AG09319 (cell line): Measurements from ENCODE around the gene HSD17B2.

Source experiments
- DNase-seq: peaks from one replicate; pipeline ENCODE4 v3.0.0-alpha.2; 2010; ENCODE audit warnings: low read depth; ENCODE audit errors: extremely low read depth
- TF ChIP-seq, protein P1 (sequence below): IDR thresholded peaks from 2 replicates; pipeline ENCODE4 v1.5.1; 2011; ENCODE audit warnings: low read depth, mild to moderate bottlenecking, inconsistent platforms, low read length, moderate library complexity

HSD17B2 gene, protein sequence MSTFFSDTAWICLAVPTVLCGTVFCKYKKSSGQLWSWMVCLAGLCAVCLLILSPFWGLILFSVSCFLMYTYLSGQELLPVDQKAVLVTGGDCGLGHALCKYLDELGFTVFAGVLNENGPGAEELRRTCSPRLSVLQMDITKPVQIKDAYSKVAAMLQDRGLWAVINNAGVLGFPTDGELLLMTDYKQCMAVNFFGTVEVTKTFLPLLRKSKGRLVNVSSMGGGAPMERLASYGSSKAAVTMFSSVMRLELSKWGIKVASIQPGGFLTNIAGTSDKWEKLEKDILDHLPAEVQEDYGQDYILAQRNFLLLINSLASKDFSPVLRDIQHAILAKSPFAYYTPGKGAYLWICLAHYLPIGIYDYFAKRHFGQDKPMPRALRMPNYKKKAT

DNA sequence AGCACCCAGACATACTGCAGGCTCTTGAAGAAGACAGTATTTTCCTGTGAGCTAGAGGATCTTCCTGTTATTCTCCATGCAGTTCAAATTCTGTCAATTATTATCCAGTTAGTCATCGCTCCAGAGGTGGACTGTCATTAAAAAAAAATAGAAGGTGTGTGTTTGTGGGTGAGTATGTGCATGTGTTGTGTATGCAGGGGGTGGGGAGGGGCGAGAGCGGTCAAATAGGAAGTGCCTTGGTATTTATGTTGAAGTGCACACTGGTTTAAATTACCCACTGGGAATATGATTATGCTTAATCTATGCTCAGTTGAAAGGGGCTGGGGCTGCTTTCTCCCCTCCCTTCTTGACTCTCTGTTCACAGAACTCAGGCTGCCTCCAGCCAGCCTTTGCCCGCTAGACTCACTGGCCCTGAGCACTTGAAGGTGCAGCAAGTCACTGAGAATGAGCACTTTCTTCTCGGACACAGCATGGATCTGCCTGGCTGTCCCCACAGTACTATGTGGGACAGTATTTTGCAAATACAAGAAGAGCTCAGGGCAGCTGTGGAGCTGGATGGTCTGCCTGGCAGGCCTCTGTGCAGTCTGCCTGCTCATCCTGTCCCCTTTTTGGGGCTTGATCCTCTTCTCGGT lies at the start of gene HSD17B2:
TSS of gene HSD17B2 (plus strand) at position 273 of the 632 bp plus-strand sequence. CDS start at position 445, 172 bp downstream.
- DNase-seq, result no peak
- TF ChIP-seq, protein P1, sequence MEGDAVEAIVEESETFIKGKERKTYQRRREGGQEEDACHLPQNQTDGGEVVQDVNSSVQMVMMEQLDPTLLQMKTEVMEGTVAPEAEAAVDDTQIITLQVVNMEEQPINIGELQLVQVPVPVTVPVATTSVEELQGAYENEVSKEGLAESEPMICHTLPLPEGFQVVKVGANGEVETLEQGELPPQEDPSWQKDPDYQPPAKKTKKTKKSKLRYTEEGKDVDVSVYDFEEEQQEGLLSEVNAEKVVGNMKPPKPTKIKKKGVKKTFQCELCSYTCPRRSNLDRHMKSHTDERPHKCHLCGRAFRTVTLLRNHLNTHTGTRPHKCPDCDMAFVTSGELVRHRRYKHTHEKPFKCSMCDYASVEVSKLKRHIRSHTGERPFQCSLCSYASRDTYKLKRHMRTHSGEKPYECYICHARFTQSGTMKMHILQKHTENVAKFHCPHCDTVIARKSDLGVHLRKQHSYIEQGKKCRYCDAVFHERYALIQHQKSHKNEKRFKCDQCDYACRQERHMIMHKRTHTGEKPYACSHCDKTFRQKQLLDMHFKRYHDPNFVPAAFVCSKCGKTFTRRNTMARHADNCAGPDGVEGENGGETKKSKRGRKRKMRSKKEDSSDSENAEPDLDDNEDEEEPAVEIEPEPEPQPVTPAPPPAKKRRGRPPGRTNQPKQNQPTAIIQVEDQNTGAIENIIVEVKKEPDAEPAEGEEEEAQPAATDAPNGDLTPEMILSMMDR, result no peak

DNA sequence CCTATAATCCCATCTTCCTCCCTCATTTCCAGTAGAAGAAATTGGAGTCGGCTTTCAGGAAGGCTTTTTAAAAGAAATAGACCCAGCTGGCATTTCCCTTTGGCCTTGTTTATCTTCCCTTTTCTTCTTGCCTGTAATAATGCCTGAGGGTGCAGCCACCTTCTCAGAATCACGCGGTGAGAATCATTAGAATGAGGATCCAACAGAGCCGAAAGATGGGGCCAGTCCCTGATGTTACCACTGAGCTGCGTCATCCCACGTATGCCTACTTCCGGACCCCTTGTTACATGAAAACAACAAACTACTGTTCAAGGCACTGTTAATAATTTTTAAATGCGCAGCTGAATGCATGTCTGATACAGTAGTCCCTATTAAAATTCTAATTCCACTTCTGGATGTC lies 47.9 kb upstream of the HSD17B2 start:
- TF ChIP-seq, protein P1, result no peak
- no peak for DNase-seq

DNA sequence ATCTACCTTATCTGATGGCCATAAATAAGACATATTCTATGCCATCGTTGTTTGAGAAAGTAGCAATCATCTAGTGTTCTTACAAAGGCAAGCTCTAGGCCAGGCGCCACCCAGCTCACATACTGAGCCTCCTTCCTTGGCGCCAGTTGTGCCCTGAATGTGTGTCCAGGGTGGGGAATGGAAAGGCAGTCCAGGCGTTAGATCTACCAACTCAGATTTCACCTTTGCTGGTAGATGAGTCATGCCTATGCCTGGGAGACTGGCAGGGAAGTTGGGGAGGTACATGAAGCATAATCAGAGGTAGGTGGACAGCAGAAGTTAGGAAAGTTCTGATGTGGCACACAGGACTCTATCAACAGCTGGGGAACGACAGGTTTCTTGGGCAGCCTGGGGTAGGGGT lies 47.3 kb upstream of the HSD17B2 start:
- no peak for DNase-seq
- TF ChIP-seq, protein P1, result no peak

DNA sequence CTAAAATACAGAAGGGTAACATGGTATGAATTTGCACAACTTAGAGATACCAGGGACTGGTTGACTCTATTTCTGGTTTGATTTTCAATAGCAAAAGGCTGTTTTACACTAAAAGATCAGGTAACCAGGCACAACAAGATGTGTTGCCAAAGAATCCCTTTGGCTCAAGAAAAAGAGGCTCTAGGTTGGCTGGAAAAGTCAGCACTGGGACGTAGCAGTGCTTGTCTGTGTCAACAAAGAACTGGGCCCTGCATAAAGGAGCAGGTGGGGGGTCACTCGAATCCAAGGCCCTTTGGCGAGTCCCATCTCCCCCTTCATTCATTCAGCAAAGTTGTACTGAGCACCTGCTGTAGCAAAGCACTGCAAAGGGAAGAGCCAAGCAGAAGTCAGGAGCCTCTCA lies 42.2 kb upstream of the HSD17B2 start:
- no peak for DNase-seq
- TF ChIP-seq, protein P1, result no peak

DNA sequence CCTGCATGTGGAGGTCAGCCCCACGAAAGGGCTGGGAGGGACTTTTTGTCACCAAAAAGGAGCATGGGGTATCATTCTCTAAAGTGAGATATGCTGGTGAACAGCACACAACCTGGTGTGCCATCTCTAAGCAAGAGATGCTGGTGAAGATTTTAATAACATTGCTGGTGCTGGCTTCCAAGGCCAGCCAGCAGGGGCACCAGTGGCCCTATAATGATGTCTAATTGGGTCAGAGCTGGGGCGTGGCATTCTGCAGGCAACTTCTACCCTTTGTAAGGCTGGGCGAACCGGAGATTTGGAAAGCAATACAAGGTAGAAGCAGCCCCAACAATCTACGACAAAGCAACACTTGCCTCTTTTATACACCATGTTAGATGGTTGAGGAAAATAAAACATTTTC lies 40.6 kb upstream of the HSD17B2 start:
- TF ChIP-seq, protein P1, result no peak
- no peak for DNase-seq

DNA sequence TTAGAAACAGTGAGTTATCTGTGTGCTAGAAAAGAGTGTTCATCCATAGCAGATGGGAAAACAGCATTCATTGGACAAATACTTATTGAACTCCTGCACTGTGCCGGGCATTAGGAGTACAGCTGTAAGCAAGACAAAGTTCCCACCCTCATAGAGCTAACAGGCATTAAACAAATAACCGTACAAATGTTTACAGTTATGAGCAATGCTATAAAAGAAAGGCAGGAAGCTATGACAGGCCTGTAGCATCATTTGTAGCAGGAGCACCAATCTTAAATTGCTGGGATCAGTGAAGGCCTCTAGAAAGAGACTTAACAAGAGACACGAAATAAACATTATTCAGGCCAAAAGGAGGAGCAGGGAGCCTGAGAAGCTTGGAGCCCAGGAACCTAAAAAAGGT lies 39.4 kb upstream of the HSD17B2 start:
- no peak for DNase-seq
- TF ChIP-seq, protein P1, result no peak
